GM23338 (cell line): Measurements from ENCODE around the gene RAB11FIP3. TPM values are rescaled to one million over a fixed set of nuclear protein-coding genes. Genes with fewer than 3 reads are reported as not detected.
A peak's percentile ranks its signal among the peaks of the same experiment; 100 is the strongest.

ENCODE experiments used
- ATAC-seq: fragments of 200-7000 bp; cut with Tn5 transposase; 3 replicates; pipeline ENCODE4 v1.9.1; 2020
- DNase-seq: peaks from one replicate; pipeline ENCODE4 v3.0.0-alpha.2; 2015; ENCODE audit warnings: low spot score
- H2AFZ ChIP-seq: fragments of 200-600 bp; sonication (generic); 2 replicates; pipeline ENCODE4 v1.8.0; 2016; ENCODE audit warnings: antibody characterized with exemption, mild to moderate bottlenecking, moderate library complexity
- H3F3A ChIP-seq: fragments of 200-600 bp; sonication (generic); replicated peaks from 2 replicates; pipeline ENCODE4 v1.8.0; 2017; ENCODE audit warnings: antibody characterized with exemption, mixed run types, low read depth
- H3K27ac ChIP-seq: fragments of 200-600 bp; sonication (generic); 2 replicates; pipeline ENCODE4 v1.6.1; 2016; ENCODE audit warnings: low read depth
- H3K27me3 ChIP-seq: fragments of 200-600 bp; sonication (generic); 2 replicates; pipeline ENCODE4 v1.8.0; 2016; ENCODE audit warnings: mild to moderate bottlenecking, mixed run types, moderate library complexity; ENCODE audit not compliant: insufficient read depth
- H3K36me3 ChIP-seq: fragments of 200-600 bp; sonication (generic); 2 replicates; pipeline ENCODE4 v1.8.0; 2016; ENCODE audit warnings: mild to moderate bottlenecking; ENCODE audit not compliant: insufficient read depth
- H3K4me1 ChIP-seq: fragments of 200-600 bp; sonication (generic); 2 replicates; pipeline ENCODE4 v1.8.0; 2016; ENCODE audit warnings: mild to moderate bottlenecking, moderate library complexity; ENCODE audit not compliant: insufficient read depth
- H3K4me2 ChIP-seq: fragments of 200-600 bp; sonication (generic); 2 replicates; pipeline ENCODE4 v1.7.1; 2017; ENCODE audit warnings: mixed run types
- H3K4me3 ChIP-seq: fragments of 200-600 bp; sonication (generic); 2 replicates; pipeline ENCODE4 v1.6.1; 2016; ENCODE audit warnings: mixed run types
- H3K79me2 ChIP-seq: fragments of 200-600 bp; sonication (generic); replicated peaks from 2 replicates; pipeline ENCODE4 v1.8.0; 2017; ENCODE audit warnings: mild to moderate bottlenecking; ENCODE audit not compliant: insufficient read depth
- H3K9me2 ChIP-seq: fragments of 200-600 bp; sonication (generic); 2 replicates; pipeline ENCODE4 v1.8.0; 2017; ENCODE audit not compliant: insufficient read depth
- H4K20me1 ChIP-seq: fragments of 200-600 bp; sonication (generic); replicated peaks from 2 replicates; pipeline ENCODE4 v1.8.0; 2017; ENCODE audit warnings: mild to moderate bottlenecking; ENCODE audit not compliant: insufficient read depth
- H3K27ac Mint-ChIP-seq: 2 replicates; pipeline ENCODE4 v1.8.0; 2020; ENCODE audit warnings: inconsistent platforms, mild to moderate bottlenecking, moderate library complexity, mixed read lengths
- H3K27me3 Mint-ChIP-seq: 3 replicates; pipeline ENCODE4 v1.8.0; 2022; ENCODE audit warnings: low read depth, mild to moderate bottlenecking, moderate library complexity, mixed read lengths, inconsistent platforms; ENCODE audit not compliant: insufficient read depth, poor library complexity
- H3K36me3 Mint-ChIP-seq: 3 replicates; pipeline ENCODE4 v1.8.0; 2021; ENCODE audit warnings: low read depth, mild to moderate bottlenecking, inconsistent platforms, moderate library complexity, mixed read lengths
- H3K4me1 Mint-ChIP-seq: 3 replicates; pipeline ENCODE4 v1.8.0; 2020; ENCODE audit warnings: mild to moderate bottlenecking, inconsistent platforms, mixed read lengths
- H3K4me3 Mint-ChIP-seq: 3 replicates; pipeline ENCODE4 v1.8.0; 2021; ENCODE audit warnings: moderate library complexity, mild to moderate bottlenecking, inconsistent platforms, mixed read lengths
- H3K9me3 Mint-ChIP-seq: 3 replicates; pipeline ENCODE4 v1.8.0; 2020; ENCODE audit warnings: moderate library complexity, mild to moderate bottlenecking, inconsistent platforms, mixed read lengths
- CREB1 ChIP-seq: fragments of 250-450 bp; sonication (Bioruptor Pico); IDR thresholded peaks from 2 replicates; pipeline ENCODE4 v1.5.0; 2020; ENCODE audit warnings: low read depth, mild to moderate bottlenecking, moderate library complexity
- EZH2 ChIP-seq: fragments of 200-600 bp; sonication (generic); IDR thresholded peaks from one replicate; pipeline ENCODE4 v1.8.0; 2017; ENCODE audit warnings: antibody characterized with exemption, mild to moderate bottlenecking, low read depth; ENCODE audit not compliant: unreplicated experiment
- EZH2phosphoT487 ChIP-seq: fragments of 200-600 bp; sonication (generic); IDR thresholded peaks from one replicate; pipeline ENCODE4 v1.8.1; 2018; ENCODE audit warnings: antibody characterized with exemption; ENCODE audit not compliant: unreplicated experiment
- JUNB ChIP-seq: IDR thresholded peaks from one replicate; pipeline ENCODE4 v1.6.1; 2016; ENCODE audit warnings: antibody characterized with exemption; ENCODE audit not compliant: unreplicated experiment
- NANOG ChIP-seq: IDR thresholded peaks from 2 replicates; pipeline ENCODE4 v1.6.1; 2016; ENCODE audit warnings: antibody characterized with exemption, borderline replicate concordance
- POLR2AphosphoS5 ChIP-seq: IDR thresholded peaks from 2 replicates; pipeline ENCODE4 v1.6.1; 2016; ENCODE audit warnings: antibody characterized with exemption, low read depth
- STAT1 ChIP-seq: IDR thresholded peaks from one replicate; pipeline ENCODE4 v1.6.1; 2016; ENCODE audit warnings: antibody characterized with exemption; ENCODE audit not compliant: unreplicated experiment
- ZNF114 ChIP-seq: fragments of 250-450 bp; sonication (Bioruptor Pico); IDR thresholded peaks from 2 replicates; pipeline ENCODE4 v1.5.0; 2020; ENCODE audit warnings: mild to moderate bottlenecking, moderate library complexity
- ZNF331 ChIP-seq: fragments of 250-450 bp; sonication (Bioruptor Pico); IDR thresholded peaks from 2 replicates; pipeline ENCODE4 v1.5.0; 2020; ENCODE audit warnings: low read depth, mild to moderate bottlenecking, moderate library complexity
- ZNF462 ChIP-seq: fragments of 250-450 bp; sonication (Bioruptor Pico); IDR thresholded peaks from 2 replicates; pipeline ENCODE4 v1.5.0; 2020; ENCODE audit warnings: mild to moderate bottlenecking, moderate library complexity
- polyA plus RNA-seq: library from polyadenylated mRNA; unstranded; fragments of >200 nt; fragmentation: Nextera tagmentation; extraction: Ambion mirVana; gene quantifications from 2 replicates; pipeline ENCODE4 v1.2.1, GENCODE V29; 2016
- total RNA-seq: library from RNA; depleted of rRNA; stranded (reverse); fragments of >200 nt; shearing (Covaris generic); gene quantifications from 2 replicates; pipeline ENCODE4 v1.2.3, GENCODE V29; 2014
- TF ChIP-seq, protein P1 (sequence below): IDR thresholded peaks from one replicate; pipeline ENCODE4 v1.6.1; 2018; ENCODE audit warnings: antibody characterized with exemption; ENCODE audit not compliant: unreplicated experiment
- TF ChIP-seq, protein P2 (sequence below): IDR thresholded peaks from 2 replicates; pipeline ENCODE4 v1.6.1; 2016; ENCODE audit warnings: antibody characterized with exemption
- TF ChIP-seq, protein P3 (sequence below), 2 experiments: fragments of 200-600 bp in 1 of 2; sonication (generic) in 1 of 2; conservative IDR thresholded peaks; 2 replicates each; pipeline versions ENCODE4 v1.5.1 to v1.6.1; 2016 to 2017; ENCODE audit warnings: antibody characterized with exemption in 2 of 2, low read depth in 2 of 2, mild to moderate bottlenecking in 2 of 2, moderate library complexity in 1 of 2

The RAB11FIP3 gene
- total and polyA plus RNA-seq, 2 experiments from 2014 or later: 3.2 to 29.2 TPM

DNA sequence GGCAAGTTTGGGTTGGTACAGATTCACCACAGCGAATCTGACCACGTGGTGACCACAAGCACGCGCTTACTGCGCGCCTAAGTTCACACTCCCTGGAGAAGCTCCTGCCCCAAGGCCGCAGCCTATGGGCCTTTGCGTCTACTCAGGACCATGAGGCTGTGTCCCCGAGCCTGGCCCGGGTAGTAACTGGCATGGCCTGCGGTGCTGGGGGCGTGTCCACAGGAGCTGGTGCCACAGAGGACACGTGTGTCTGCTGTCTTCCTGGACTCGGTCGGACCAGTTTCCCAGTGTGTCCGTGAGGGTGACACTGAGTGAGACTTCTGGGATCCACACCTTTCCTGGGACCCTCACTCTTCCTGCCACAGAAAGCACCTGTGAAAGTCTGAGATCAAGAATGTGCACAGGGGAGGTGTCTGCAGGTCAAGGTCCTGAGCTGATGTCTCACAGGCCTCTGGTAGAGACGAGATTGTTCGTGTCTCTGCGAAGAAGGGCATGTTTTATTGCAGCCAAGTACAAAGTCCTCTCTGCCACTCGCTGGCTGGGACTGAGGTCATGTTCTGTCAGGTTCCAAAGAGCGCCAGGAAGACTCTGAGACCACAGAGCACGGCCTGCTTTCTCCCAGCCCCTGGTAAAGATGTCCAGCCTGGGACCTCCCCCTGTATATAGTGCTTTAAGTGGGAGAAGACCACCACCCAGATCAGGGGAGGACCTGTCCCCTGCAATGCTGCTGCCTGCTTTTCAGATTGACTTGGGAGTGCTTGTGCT is 76.9 kb downstream of the RAB11FIP3 start:
- Histone ChIP-seq H3K27ac (no peak overlapping the region), H3K79me2 (no peaks in the 10 kb centered on the region), H3K4me1 (no peaks in the 10 kb centered on the region), H4K20me1 (no peaks in the 10 kb centered on the region), H3K4me3 (no peak overlapping the region), H3K9me2 (no peaks in the 10 kb centered on the region), H2AFZ (no peak overlapping the region), H3K4me2 (no peak overlapping the region), H3K27me3 (no peaks in the 10 kb centered on the region), H3K36me3 (no peaks in the 10 kb centered on the region), H3F3A (no peaks in the 10 kb centered on the region)
- H3K36me3 Mint-ChIP-seq: no peaks in the 10 kb centered on the region; the same call in 2 of the 3 replicates
- no peak for DNase-seq
- no peak for TF ChIP-seq EZH2phosphoT487
- no peak for TF ChIP-seq EZH2
- TF ChIP-seq, protein P1, sequence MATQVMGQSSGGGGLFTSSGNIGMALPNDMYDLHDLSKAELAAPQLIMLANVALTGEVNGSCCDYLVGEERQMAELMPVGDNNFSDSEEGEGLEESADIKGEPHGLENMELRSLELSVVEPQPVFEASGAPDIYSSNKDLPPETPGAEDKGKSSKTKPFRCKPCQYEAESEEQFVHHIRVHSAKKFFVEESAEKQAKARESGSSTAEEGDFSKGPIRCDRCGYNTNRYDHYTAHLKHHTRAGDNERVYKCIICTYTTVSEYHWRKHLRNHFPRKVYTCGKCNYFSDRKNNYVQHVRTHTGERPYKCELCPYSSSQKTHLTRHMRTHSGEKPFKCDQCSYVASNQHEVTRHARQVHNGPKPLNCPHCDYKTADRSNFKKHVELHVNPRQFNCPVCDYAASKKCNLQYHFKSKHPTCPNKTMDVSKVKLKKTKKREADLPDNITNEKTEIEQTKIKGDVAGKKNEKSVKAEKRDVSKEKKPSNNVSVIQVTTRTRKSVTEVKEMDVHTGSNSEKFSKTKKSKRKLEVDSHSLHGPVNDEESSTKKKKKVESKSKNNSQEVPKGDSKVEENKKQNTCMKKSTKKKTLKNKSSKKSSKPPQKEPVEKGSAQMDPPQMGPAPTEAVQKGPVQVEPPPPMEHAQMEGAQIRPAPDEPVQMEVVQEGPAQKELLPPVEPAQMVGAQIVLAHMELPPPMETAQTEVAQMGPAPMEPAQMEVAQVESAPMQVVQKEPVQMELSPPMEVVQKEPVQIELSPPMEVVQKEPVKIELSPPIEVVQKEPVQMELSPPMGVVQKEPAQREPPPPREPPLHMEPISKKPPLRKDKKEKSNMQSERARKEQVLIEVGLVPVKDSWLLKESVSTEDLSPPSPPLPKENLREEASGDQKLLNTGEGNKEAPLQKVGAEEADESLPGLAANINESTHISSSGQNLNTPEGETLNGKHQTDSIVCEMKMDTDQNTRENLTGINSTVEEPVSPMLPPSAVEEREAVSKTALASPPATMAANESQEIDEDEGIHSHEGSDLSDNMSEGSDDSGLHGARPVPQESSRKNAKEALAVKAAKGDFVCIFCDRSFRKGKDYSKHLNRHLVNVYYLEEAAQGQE: no peak
- no peak for TF ChIP-seq JUNB
- TF ChIP-seq, protein P2, sequence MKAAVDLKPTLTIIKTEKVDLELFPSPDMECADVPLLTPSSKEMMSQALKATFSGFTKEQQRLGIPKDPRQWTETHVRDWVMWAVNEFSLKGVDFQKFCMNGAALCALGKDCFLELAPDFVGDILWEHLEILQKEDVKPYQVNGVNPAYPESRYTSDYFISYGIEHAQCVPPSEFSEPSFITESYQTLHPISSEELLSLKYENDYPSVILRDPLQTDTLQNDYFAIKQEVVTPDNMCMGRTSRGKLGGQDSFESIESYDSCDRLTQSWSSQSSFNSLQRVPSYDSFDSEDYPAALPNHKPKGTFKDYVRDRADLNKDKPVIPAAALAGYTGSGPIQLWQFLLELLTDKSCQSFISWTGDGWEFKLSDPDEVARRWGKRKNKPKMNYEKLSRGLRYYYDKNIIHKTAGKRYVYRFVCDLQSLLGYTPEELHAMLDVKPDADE: no peak
- TF ChIP-seq ZNF462: no peak
- no peak for TF ChIP-seq POLR2AphosphoS5
- TF ChIP-seq ZNF114 (CRISPR knock-in tag): no peak
- no peak for TF ChIP-seq NANOG
- no peak for TF ChIP-seq CREB1
- TF ChIP-seq, protein P3, sequence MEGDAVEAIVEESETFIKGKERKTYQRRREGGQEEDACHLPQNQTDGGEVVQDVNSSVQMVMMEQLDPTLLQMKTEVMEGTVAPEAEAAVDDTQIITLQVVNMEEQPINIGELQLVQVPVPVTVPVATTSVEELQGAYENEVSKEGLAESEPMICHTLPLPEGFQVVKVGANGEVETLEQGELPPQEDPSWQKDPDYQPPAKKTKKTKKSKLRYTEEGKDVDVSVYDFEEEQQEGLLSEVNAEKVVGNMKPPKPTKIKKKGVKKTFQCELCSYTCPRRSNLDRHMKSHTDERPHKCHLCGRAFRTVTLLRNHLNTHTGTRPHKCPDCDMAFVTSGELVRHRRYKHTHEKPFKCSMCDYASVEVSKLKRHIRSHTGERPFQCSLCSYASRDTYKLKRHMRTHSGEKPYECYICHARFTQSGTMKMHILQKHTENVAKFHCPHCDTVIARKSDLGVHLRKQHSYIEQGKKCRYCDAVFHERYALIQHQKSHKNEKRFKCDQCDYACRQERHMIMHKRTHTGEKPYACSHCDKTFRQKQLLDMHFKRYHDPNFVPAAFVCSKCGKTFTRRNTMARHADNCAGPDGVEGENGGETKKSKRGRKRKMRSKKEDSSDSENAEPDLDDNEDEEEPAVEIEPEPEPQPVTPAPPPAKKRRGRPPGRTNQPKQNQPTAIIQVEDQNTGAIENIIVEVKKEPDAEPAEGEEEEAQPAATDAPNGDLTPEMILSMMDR (conservative IDR thresholded peaks at IDR 0.05; ENCODE audit: low read depth in 2 of 2): no peak
- TF ChIP-seq ZNF331 (CRISPR knock-in tag): no peak
- TF ChIP-seq STAT1: no peak
- peaks cover 12% of the 10 kb centered on the region for H3K27me3 Mint-ChIP-seq
- ATAC-seq: no peak
- no peak overlapping the region for H3K4me3 Mint-ChIP-seq
- H3K4me1 Mint-ChIP-seq: peaks cover 4% of the 10 kb centered on the region
- H3K9me3 Mint-ChIP-seq: no peaks in the 10 kb centered on the region
- H3K27ac Mint-ChIP-seq: peak overlapping the region; percentile 44; the same call in 1 of the 2 replicates
